ENCODE results near the gene ELANE.
"Not testable (repeated sequence)": the region's sequence is repeated elsewhere in the genome, so short reads cannot be mapped to it uniquely, and the experiment has no call there.

Gene ELANE

DNA sequence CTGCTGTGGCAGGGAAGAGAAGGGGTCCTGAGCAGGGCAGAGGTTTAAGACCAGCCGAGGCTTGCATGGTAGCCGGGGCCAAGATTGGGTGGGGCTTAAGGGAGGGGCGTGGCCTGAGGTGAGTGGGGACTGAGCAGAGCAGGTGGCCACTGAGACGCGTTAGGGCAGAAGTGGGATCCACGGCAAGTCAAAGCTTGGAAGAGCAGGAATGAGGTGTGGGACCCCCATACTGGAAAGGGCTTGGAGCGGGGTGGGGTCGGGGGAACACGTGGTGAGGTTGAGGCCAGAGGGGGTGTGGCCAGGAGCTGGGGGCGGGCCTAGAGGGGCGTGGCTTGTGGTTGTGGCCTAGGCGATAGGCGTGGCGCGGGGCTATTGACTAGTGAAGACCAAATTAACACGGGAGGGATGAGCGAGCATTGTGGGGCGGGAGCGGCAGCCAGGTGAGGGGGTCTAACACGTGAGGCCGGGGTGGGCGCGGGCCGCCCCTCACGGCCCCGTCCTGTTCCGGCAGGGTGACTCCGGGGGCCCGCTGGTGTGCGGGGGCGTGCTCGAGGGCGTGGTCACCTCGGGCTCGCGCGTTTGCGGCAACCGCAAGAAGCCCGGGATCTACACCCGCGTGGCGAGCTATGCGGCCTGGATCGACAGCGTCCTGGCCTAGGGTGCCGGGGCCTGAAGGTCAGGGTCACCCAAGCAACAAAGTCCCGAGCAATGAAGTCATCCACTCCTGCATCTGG lies 10.6 kb downstream of the ELANE start:
- no peak for DNase-seq (ENCODE audit: low spot score)

DNA sequence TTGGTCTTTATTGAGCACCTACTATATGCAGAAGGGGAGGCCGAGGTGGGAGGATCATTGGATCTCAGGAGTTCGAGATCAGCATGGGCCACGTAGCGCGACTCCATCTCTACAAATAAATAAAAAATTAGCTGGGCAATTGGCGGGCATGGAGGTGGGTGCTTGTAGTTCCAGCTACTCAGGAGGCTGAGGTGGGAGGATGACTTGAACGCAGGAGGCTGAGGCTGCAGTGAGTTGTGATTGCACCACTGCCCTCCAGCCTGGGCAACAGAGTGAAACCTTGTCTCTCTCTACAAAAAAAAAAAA lies 11.2 kb downstream of the ELANE start:
- DNase-seq (ENCODE audit: low spot score): no peak

DNA sequence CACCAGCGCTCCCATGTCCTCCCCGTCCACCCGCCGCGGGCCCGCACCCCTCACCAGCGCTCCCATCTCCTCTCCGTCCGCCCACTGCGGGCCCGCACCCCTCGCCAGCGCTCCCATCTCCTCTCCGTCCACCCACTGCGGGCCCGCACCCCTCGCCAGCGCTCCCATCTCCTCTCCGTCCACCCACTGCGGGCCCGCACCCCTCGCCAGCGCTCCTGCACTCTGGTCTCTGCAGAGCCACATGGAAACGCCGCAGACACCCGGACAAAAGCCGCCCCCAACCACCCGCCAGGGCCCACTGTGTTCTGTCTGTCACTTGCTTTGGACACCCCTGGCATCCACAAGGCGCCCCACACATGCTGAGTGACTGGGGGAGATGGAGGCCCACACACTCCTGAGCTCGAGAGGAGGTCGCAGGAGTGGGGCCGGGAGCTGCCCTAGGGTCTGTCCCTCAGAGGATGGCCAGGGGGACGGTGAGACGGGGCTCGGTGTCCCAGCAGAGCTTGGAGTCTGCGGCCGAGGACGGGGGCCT lies 14.7 kb downstream of the ELANE start:
- DNase-seq (ENCODE audit: low spot score): no peak

DNA sequence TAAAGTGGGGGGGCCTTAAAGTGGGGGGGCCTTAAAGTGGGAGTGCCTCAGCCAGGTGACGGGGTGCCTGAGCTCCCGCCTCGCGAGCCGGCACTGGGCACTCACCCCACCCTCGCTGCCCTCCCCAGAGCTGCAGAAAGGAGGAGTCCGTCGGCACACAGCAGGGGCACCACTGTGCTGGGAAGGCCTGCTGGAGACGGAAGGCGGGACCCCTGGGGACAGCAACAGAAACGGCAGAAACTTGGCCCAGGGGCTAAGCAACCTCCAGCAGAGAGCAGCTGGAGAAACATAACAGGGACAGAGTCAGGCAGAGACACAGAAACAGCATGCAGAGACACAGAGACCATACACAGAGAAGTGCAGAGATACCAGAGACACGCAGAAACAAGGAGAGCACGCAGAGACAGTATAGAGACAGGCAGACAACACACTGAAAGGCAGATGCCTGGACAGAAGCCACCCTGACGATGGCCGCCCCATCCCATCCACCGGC lies 15.2 kb downstream of the ELANE start:
- DNase-seq (ENCODE audit: low spot score): no peak

DNA sequence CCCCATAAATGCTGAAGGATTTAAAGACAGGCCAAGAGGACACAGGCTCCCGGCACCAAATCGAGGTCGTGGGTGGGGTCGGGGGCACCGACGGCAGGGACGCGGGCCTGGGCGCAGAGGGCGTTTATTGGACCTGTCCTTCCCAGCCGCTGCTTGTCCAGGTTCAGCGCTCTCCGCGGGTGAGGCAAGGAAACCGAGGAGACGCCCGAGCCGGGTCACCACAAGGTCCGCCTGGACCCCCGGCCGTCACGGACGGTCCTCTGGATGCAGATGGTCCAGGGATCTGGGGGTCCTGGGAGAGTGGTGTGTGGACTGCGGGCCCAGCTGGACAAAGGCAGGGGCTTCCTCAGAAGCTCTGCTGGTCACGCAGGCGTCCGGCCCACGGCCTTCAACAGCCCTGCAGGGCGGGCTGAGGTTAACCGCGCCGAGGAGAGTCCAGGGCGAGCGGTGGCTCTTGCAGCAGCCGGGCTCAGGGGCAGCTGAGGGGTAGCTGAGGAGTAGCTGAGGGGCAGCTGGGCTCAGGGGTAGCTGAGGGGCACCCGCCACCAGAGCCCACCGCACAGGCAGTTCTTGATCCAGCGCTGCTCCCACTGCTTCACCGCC lies 15.9 kb downstream of the ELANE start:
- DNase-seq (ENCODE audit: low spot score): no peak

DNA sequence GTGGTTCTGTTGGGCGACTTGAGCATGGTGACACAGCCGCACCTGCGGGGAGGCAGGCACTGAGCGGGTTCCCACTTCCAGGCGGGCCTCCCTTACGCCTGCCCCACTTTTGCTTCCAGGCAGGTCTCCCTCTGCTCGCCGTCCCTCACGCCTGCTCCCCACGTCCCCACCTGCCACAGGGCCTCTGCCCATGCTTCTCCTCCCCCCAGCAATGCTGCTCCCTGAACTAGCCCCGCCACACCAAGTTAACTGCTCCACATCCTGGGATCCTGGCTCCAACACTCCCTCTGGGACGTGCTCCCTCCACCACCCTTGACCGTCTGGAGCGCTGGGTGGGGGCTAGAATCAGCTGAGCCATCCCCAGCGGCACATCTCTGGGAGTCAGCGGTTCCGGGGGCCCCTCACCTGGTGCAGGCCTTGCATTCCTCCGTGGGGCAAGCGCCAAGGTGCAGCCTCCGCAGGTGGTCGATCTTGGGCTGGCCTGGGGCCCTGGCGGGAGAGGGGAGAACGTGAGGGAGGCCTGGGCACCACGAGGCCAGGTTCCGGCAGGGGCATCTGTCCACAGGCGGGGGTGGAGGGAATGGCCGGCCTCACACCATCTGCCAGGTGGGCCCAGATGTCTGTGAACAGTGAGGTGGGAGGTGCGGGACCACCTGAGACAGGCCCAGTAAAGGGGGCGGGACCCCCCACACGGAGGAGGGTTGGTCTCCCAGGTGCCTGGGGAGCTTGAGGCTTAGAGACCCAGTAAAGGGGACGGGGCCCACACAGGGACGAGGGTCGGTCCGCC lies 16.5 kb downstream of the ELANE start:
- no peak for DNase-seq (ENCODE audit: low spot score)

DNA sequence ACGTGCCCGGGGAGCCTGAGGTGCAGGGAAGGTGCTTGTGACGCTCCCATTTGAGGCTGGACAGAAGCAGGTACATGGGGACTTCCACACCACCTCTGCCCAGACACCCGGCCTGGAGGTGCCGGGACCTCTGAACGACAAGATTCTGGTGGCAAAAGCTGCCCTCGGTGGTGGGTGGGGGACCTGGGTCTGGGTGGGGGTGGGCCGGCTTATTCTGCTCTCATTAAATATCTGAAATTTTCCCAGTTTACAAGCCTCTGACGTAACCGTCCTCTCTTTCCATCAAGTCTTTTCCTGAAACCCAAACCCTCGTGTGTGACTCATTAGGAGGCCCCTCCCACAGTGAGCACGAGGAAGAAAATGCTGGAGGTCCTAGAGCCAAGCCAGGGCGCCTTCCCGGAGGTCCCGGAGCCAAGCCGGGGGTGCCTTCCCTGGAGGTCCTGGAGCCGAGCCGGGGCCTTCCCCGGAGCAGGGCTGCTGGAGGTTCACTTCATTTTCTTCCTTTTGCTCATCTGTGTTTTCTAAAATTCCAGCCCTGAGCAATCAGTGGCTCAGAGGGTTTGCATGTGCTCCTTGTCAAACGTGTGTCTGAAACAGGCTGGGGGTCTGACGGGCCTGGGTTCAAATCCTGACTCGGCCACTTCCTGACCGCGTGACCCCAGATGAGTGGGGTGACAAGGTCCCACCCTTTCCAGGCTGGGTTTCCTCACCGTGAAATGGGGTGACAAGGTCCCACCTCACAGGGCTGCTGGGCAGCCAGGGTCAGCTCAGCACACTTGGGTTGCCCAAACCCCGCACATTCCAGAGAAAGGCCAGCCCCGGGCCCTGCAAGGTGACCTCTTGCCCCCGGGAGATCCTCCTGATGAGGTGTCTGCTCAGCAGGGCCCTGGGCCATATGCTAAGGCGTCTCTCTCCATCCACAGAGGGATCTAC lies 17.4 kb downstream of the ELANE start:
- no peak for DNase-seq (ENCODE audit: low spot score)

DNA sequence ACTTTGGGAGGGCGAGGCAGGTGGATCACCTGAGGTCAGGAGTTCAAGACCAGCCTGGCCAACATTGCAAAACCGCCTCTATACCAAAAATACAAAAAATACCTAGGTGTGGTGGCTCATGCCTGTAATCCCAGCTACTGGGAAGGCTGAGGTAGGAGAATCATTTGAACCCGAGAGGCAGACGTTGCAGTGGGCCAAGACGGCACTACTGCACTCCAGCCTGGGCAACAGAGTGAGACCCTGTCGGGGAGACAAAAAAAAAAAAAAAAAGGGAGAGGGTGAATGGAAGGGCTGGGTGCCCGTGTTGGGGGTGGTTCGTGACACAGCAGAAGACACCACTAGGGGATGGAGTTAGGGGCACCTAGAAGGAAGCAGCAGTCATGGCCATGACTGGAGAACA lies 18.2 kb downstream of the ELANE start:
- no peak for DNase-seq (ENCODE audit: low spot score)

DNA sequence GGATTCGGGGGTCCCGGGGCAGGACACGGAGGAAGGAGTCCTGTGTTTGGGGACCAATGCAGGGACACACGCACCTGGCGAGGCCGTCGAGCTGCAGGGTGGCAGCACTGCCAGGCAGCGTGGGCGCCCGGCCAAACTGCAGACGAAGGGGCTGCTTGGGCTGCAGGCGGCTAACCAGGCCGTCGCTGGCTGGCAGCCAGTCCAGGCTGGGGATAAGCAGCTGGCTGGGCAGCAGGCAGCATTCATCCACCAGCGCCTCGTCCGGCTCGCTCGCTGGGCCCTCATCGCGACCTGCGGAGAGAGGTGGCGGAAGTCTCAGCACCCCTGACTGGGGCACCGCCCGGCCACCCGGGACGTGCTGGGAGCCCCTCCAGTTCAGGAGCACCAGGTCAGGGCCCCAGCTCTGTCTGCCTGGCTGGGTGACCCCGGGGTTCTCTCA lies 18.9 kb downstream of the ELANE start:
- DNase-seq (ENCODE audit: low spot score): no peak

DNA sequence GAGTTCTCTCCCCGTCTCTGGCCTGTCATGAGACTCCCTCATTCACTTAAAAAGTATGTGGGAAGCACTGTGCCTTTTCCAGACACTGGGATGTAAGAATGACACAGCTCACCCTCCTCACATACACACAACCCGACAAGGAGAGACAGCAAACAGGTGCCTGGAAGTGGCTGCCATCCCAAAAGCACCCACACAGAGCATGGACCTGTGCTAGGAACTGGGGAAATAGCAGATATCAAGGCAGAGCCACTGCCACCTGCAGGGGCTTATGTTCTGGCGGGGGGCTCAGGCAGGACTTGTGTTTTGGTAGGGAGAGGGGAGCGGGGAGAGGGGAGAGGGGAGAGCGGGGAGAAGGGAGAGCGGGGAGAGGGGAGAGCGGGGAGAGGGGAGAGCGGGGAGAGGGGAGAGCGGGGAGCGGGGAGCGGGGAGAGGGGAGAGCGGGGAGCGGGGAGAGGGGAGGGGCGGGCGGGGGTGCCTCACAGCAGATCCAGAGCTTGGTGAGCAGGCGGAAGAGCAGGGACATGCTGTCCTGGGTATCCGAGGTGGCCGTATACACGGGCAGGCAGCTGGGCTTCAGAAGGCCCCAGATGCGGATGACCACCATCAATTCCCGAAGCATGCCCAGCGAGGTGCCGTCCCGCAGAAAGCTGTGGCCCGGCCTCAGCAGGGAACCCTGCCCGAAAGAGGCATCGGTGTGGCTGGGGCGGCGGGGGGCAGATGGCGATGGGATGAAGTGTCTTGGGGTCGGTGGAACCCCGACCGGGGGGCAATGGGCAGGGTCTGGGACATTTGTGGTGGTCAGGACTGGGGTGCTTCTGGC lies 19.6 kb downstream of the ELANE start:
- no peak for DNase-seq (ENCODE audit: low spot score)

DNA sequence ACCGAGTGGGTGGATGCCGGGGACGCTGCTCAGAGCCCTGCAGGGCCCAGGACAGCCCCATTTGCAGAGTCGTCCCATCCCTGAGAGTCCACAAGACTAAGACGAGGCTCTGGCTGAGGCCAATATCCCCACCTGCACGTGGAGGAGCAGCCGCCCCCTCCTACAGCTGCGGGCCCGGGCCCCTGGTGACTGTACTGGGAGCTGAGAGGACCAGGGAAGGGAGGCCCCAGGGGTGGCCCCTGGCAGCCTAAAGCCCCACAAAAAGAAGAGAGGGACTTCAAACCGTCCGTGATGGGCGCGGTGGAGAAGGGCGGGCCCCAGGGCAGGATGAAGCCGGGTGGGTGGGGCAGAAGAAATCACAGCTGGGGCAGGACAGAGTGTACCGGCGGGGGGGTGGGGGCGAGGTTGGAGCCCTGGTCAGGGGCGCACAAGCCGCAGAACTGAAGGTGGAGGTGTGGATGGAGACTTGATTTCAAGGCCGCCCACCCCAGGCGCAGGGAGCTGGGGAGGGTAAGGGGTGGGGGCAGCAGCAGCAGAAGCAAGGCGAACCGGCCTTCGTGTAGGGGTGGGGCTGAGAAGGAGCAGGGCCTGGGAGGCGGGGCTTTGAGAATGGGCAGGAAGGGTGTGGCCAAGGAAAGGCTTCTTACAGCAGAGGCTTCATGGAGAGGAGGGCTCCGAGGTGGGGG lies 20.3 kb downstream of the ELANE start:
- no peak for DNase-seq (ENCODE audit: low spot score)

DNA sequence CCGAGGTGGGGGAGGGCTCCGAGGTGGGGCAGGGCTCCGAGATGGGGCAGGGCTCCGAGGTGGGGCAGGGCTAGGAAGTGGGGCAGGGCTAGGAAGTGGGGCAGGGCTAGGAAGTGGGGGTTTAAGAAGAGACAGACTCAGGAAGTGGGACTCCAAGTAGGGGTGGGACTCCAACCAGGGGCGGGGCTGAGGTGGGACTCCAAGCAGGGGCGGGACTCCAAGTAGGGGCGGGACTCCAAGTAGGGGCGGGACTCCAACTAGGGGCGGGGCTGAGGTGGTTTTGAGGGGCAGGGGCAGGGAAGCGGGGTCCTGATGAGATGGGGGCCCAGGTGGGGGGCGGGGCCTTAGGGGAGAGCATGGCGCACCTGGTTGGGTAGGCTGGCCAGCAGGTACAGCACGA lies 21.0 kb downstream of the ELANE start:
- DNase-seq (ENCODE audit: low spot score): no peak

DNA sequence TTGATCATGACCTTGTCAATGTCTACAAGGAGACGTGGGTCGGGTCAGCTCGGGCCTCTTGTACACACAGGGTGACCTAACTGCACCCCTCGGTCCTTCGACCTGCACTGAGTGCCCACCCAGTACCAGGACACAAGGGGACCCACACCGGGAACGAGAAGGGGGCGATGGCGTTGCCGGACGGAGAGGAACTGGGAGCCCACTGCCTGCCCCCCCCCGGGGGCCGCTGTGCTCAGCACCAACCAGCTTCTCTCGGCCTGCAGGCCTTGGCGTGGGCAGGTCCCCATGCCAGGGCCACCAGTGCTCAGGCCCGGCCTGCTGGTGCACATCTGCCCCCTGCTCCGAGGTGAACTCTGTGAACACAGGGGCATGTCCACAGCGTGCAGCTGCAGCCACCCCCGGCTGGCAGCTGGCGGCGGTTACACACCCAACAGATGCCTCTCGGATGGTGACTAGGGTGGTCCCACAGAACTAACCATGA lies 21.5 kb downstream of the ELANE start:
- no peak for DNase-seq (ENCODE audit: low spot score)

DNA sequence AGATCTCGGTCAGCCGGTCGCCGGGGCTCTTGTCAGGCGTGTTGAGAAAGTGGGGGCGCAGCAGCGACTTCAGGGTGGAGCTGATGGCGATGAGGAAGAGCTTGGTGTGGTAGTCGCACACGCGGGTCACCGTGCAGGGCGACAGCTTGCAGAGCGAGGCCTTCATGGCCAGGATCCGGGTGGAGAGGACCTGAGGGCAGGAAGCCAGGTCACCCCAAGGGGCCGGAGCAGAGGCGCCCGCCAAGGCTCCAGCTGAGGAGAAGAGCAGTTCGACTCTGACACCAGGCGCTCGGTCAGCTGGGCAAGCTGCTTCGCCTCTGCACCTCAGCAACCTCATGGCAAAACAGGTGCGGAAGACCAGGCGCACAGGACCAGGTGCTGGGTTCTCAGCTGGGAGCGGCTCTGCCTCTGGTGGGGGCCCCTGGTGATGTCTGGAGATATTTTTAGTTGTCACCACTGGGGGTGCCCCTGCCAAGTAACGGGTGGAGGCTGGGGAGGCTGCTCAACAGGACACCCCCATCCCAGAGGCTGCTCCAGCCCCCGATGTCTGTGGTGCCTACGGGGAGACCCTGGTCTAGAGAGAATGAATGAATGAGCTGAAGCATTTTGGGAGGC lies 23.3 kb downstream of the ELANE start:
- no peak for DNase-seq (ENCODE audit: low spot score)

DNA sequence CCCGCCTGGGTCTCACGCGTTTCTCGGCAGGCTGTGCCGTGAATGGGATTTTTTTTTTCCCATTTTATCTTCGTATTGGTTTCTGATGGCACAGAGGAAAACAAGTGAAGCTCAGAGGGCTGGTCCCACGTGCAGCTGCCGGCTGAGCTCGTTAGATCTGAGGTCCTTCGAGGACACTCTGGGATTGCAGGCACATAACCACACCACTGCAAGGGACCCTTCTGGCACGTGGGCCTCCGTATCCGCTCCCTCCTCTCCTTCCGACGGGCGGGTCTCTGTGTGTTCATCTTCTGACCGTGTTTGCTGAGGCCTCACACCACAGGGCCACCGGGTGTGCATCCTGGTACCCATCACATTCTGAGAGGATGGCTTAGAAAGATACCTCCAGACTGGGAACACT lies 24.0 kb downstream of the ELANE start:
- DNase-seq (ENCODE audit: low spot score): no peak

DNA sequence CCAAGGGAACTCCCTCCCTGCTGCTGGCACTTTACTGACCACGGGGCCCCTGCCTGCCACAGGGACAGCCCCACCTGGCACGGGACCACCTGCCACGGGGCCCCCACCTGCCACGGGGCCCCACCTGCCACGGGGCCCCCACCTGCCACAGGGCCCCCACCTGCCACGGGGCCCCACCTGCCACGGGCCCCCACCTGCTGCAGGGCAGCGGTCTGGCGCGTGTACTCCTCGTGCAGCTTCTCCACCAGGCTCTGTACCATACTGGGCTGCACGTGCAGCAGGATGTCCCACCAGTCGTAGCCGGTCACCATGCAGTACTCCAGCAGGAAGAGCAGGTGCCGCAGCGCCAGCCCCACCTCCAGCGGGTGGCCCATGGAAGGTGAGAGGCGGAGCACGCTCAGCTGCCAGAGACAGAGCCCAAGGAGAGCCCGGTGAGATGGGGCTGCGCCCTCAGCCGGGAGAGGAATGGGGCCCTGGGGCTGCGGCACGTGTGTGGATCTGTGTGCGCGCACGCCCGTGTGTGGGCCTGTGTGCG lies 24.7 kb downstream of the ELANE start:
- DNase-seq (ENCODE audit: low spot score): no peak

DNA sequence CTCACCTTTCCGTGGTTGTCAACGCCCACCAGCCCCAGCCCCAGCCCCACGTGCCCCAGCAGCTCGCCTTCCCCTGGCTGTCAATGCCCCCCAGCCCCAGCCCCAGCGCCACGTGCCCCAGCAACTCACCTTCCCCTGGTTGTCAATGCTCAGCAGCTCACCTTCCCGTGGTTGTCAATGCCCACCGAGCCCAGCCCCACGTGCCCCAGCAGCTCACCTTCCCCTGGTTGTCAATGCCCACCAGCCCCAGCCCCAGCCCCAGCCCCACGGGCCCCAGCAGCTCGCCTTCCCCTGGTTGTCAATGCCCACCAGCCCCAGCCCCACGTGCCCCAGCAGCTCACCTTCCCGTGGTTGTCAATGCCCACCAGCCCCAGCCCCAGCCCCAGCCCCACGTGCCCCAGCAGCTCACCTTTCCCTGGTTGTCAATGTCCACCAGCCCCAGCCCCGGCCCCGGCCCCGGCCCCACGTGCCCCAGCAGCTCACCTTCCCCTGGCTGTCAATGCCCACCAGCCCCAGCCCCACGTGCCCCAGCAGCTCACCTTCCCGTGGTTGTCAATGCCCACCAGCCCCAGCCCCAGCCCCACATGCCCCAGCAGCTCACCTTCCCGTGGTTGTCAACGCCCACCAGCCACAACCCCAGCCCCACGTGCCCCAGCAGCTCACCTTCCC lies 26.0 kb downstream of the ELANE start:
- DNase-seq (ENCODE audit: low spot score): not testable (repeated sequence)

DNA sequence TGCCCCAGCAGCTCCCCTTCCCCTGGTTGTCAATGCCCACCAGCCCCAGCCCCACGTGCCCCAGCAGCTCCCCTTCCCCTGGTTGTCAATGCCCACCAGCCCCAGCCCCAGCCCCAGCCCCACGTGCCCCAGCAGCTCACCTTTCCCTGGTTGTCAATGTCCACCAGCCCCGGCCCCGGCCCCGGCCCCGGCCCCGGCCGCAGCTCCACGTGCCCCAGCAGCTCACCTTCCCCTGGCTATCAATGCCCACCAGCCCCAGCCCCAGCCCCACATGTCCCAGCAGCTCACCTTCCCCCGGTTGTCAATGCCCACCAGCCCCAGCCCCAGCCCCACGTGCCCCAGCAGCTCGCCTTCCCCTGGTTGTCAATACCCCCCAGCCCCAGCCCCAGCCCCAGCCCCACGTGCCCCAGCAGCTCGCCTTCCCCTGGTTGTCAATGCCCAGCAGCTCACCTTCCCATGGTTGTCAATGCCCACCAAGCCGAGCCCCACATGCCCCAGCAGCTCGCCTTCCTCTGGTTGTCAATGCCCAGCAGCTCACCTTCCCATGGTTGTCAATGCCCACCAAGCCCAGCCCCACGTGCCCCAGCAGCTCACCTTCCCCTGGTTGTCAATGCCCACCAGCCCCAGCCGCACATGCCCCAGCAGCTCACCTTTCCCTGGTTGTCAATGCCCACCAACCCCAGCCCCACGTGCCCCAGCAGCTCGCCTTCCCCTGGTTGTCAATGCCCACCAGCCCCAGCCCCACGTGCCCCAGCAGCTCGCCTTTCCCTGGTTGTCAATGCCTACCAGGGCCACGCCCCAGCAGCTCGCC lies 26.9 kb downstream of the ELANE start:
- DNase-seq (ENCODE audit: low spot score): not testable (repeated sequence)
